HCT116 (cell line): ENCODE measurements around the gene OTUD7B.

Experiments
- CEBPB ChIP-seq: IDR thresholded peaks from 2 replicates; pipeline ENCODE4 v1.6.1; 2012; ENCODE audit warnings: low read depth
- EZH2 ChIP-seq: fragments of 200-600 bp; sonication (generic); IDR thresholded peaks from 2 replicates; pipeline ENCODE4 v1.6.1; 2017; ENCODE audit warnings: antibody characterized with exemption, mixed run types
- POLR2A ChIP-seq: IDR thresholded peaks from 2 replicates; pipeline ENCODE4 v1.7.0; 2011; ENCODE audit warnings: borderline replicate concordance; ENCODE audit not compliant: insufficient read depth, insufficient read length; ENCODE audit errors: extremely low read depth
- POLR2AphosphoS5 ChIP-seq: IDR thresholded peaks from 2 replicates; pipeline ENCODE4 v1.6.1; 2011; ENCODE audit warnings: mild to moderate bottlenecking, low read depth, low read length, moderate library complexity
- RAD21 ChIP-seq: IDR thresholded peaks from 2 replicates; pipeline ENCODE4 v1.6.1; 2012; ENCODE audit warnings: low read depth, mild to moderate bottlenecking
- TCF7L2 ChIP-seq: IDR thresholded peaks from 2 replicates; pipeline ENCODE4 v1.7.0; 2011; ENCODE audit warnings: borderline replicate concordance, inconsistent platforms; ENCODE audit not compliant: insufficient read depth, insufficient read length; ENCODE audit errors: extremely low read depth
- YY1 ChIP-seq: IDR thresholded peaks from 2 replicates; pipeline ENCODE4 v1.6.1; 2011; ENCODE audit warnings: low read length, low read depth, moderate library complexity, mild to moderate bottlenecking; ENCODE audit not compliant: insufficient replicate concordance; ENCODE audit errors: extremely low read depth
- ZNF274 ChIP-seq: fragments of 200-500 bp; sonication (Bioruptor generic); IDR thresholded peaks from 2 replicates; pipeline ENCODE4 v1.6.1; 2014; ENCODE audit warnings: mild to moderate bottlenecking, low read depth, low read length, inconsistent platforms
- TF ChIP-seq, protein P1 (sequence below), 3 experiments: fragments of 200-600 bp in 1 of 3; sonication (generic) in 1 of 3; IDR thresholded peaks in 2 of 3; conservative IDR thresholded peaks in 1 of 3; 2 replicates each; pipeline ENCODE4 v1.5.1; 2012 to 2017; ENCODE audit warnings: low read depth in 2 of 3, low read length in 2 of 3, antibody characterized with exemption in 1 of 3, borderline replicate concordance in 1 of 3, control low read depth in 1 of 3, mild to moderate bottlenecking in 1 of 3, mixed read lengths in 1 of 3, mixed run types in 1 of 3, moderate library complexity in 1 of 3; ENCODE audit not compliant: insufficient read depth in 1 of 3
- TF ChIP-seq, protein P2 (sequence below): IDR thresholded peaks from 2 replicates; pipeline ENCODE4 v1.6.1; 2012
- TF ChIP-seq, protein P3 (sequence below): IDR thresholded peaks from 2 replicates; pipeline ENCODE4 v1.6.1; 2011; ENCODE audit warnings: mild to moderate bottlenecking, low read length, moderate library complexity; ENCODE audit not compliant: insufficient replicate concordance; ENCODE audit errors: extremely low read depth

DNA sequence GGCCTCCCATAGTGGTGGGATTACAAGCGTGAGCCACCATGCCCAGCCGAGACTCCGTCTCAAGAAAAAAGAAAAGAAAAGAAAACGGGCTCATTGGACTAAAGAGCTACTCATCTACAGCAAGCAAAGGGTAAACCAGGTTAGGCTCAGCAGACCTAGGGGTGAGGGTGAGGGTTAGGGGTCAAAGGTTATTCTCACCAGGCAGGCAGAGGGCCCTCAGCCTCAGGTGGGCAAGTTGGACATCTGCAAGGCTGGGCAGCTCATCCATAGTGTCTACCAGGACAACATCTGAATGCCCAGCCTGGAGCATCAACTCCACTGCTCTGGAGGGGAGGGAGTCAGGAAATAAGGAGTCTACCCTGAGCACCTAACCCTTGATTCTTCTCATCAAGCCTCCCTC lies 77.3 kb downstream of the OTUD7B start:
- TF ChIP-seq, protein P1, sequence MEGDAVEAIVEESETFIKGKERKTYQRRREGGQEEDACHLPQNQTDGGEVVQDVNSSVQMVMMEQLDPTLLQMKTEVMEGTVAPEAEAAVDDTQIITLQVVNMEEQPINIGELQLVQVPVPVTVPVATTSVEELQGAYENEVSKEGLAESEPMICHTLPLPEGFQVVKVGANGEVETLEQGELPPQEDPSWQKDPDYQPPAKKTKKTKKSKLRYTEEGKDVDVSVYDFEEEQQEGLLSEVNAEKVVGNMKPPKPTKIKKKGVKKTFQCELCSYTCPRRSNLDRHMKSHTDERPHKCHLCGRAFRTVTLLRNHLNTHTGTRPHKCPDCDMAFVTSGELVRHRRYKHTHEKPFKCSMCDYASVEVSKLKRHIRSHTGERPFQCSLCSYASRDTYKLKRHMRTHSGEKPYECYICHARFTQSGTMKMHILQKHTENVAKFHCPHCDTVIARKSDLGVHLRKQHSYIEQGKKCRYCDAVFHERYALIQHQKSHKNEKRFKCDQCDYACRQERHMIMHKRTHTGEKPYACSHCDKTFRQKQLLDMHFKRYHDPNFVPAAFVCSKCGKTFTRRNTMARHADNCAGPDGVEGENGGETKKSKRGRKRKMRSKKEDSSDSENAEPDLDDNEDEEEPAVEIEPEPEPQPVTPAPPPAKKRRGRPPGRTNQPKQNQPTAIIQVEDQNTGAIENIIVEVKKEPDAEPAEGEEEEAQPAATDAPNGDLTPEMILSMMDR (IDR thresholded peaks at IDR 0.05 in 2 of 3, conservative IDR thresholded peaks at IDR 0.05 in 1 of 3; ENCODE audit: borderline replicate concordance in 1 of 3, insufficient read depth in 1 of 3, low read depth in 2 of 3, low read length in 2 of 3), result no peak
- no peak for TF ChIP-seq ZNF274
- TF ChIP-seq, protein P2, sequence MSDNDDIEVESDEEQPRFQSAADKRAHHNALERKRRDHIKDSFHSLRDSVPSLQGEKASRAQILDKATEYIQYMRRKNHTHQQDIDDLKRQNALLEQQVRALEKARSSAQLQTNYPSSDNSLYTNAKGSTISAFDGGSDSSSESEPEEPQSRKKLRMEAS, result no peak
- TF ChIP-seq RAD21, result no peak
- no peak for TF ChIP-seq POLR2A
- no peak for TF ChIP-seq POLR2AphosphoS5
- TF ChIP-seq EZH2, result no peak
- TF ChIP-seq, protein P3, sequence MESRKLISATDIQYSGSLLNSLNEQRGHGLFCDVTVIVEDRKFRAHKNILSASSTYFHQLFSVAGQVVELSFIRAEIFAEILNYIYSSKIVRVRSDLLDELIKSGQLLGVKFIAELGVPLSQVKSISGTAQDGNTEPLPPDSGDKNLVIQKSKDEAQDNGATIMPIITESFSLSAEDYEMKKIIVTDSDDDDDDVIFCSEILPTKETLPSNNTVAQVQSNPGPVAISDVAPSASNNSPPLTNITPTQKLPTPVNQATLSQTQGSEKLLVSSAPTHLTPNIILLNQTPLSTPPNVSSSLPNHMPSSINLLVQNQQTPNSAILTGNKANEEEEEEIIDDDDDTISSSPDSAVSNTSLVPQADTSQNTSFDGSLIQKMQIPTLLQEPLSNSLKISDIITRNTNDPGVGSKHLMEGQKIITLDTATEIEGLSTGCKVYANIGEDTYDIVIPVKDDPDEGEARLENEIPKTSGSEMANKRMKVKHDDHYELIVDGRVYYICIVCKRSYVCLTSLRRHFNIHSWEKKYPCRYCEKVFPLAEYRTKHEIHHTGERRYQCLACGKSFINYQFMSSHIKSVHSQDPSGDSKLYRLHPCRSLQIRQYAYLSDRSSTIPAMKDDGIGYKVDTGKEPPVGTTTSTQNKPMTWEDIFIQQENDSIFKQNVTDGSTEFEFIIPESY, result no peak
- no peak for TF ChIP-seq YY1
- TF ChIP-seq TCF7L2, result no peak
- TF ChIP-seq CEBPB, result no peak
